Omental fat pad (tissue), 4 donors: ENCODE results near the gene ROBO1. TPM values are rescaled to one million over a fixed set of nuclear protein-coding genes. Genes with fewer than 3 reads are reported as not detected.

Source experiments
- ATAC-seq: fragments of 150-250 bp; one replicate; pipeline ENCODE4 v1.9.1; 2016; ENCODE audit warnings: mild to moderate bottlenecking, moderate library complexity; ENCODE audit not compliant: low FRiP score
- DNase-seq: peaks from one replicate; pipeline ENCODE4 v3.0.0-alpha.2; 2019; ENCODE audit warnings: low spot score
- CTCF ChIP-seq, 3 donors: fragments of 450-650 bp; IDR thresholded peaks; one replicate each; pipeline ENCODE4 v1.5.1; 2016 to 2017; ENCODE audit warnings: antibody characterized with exemption in 3 of 3, mild to moderate bottlenecking in 3 of 3, moderate library complexity in 2 of 3
- total RNA-seq, 4 donors: library from RNA; depleted of rRNA; stranded (reverse); fragments of >200 nt; gene quantifications; one replicate each; pipeline ENCODE4 v1.1.0, GENCODE V29; 2016

The ROBO1 gene
- total RNA-seq, 4 donors from 2014 or later, result 13.7 to 34.2 (median 21.0) TPM

GRCh38 chr3:78881501-78881900, 886.3 kb downstream of the ROBO1 start:
- DNase-seq (no peak), ATAC-seq (no peak)

GRCh38 chr3:78880603-78881461, 887.0 kb downstream of the ROBO1 start:
- no peak for TF ChIP-seq CTCF (IDR thresholded peaks at IDR 0.05)
- ATAC-seq, result no peak
- DNase-seq, result no peak

More at GRCh38 chr3:78881501-78881900, 886.3 kb downstream of the ROBO1 start:
- no peak for TF ChIP-seq CTCF (IDR thresholded peaks at IDR 0.05)

- ATAC-seq (no peak), DNase-seq (no peak)
- no peak for TF ChIP-seq CTCF (IDR thresholded peaks at IDR 0.05)
Observed at GRCh38 chr3:78879295-78879860, 888.4 kb downstream of the ROBO1 start.

- DNase-seq, result no peak
- no peak for TF ChIP-seq CTCF (IDR thresholded peaks at IDR 0.05)
- no peak for ATAC-seq
Observed at GRCh38 chr3:78878789-78879188, 889.0 kb downstream of the ROBO1 start.

GRCh38 chr3:78878011-78878410, 889.8 kb downstream of the ROBO1 start:
- ATAC-seq (no peak), DNase-seq (no peak)
- no peak for TF ChIP-seq CTCF (IDR thresholded peaks at IDR 0.05)

GRCh38 chr3:78875851-78876250, 891.9 kb downstream of the ROBO1 start:
- no peak for DNase-seq
- no peak for ATAC-seq
- TF ChIP-seq CTCF (IDR thresholded peaks at IDR 0.05), result no peak

- no peak for TF ChIP-seq CTCF (IDR thresholded peaks at IDR 0.05)
- ATAC-seq, result no peak
Observed at GRCh38 chr3:78875436-78875835, 892.4 kb downstream of the ROBO1 start.

More at GRCh38 chr3:78875436-78875835, 892.4 kb downstream of the ROBO1 start:
- no peak for DNase-seq
